Measurements from ENCODE around the gene MARCHF9.
"Not testable (repeated sequence)": the region's sequence is repeated elsewhere in the genome, so short reads cannot be mapped to it uniquely, and the experiment has no call there.

Gene MARCHF9

GRCh38 chr12:57719777-57720605, 34.9 kb upstream of the MARCHF9 start:
- Histone ChIP-seq H2BK15ac (ENCODE audit: low read depth, poor library complexity, severe bottlenecking) (no peak overlapping the region), H3K14ac (ENCODE audit: low read length in 2 of 2) (no peak overlapping the region), H2BK12ac (ENCODE audit: low read length in 2 of 2) (no peak overlapping the region), H4K91ac (ENCODE audit: low read length) (no peak overlapping the region), H3K27me3 (ENCODE audit: control insufficient read depth in 1 of 2, insufficient read depth in 1 of 2, low read length in 2 of 2) (peaks cover 10 to 13% of the 10 kb centered on the region in 2 experiments), H3K23ac (ENCODE audit: low read length in 2 of 2) (no peak overlapping the region), H3K4ac (ENCODE audit: low read depth in 1 of 2, low read length in 2 of 2) (no peak overlapping the region), H3K4me1 (ENCODE audit: control insufficient read depth, insufficient read depth, low read depth, low read length) (peaks cover 3% of the 10 kb centered on the region), H2BK5ac (ENCODE audit: low read depth, low read length, poor library complexity, severe bottlenecking) (no peak overlapping the region), H3K79me1 (replicated peaks; ENCODE audit: low read length, poor library complexity, severe bottlenecking) (no peaks in the 10 kb centered on the region), H3K4me3 (ENCODE audit: insufficient read depth in 1 of 2, low read depth in 1 of 2, low read length in 2 of 2) (no peak overlapping the region), H3K9me3 (ENCODE audit: control insufficient read depth, low read length) (no peaks in the 10 kb centered on the region), H3K4me2 (ENCODE audit: low read length, poor library complexity, severe bottlenecking) (no peak overlapping the region), H3K9ac (ENCODE audit: low read length) (no peak overlapping the region), H3K36me3 (ENCODE audit: control insufficient read depth in 1 of 2, insufficient read depth in 2 of 2, low read depth in 1 of 2, low read length in 2 of 2) (peaks cover 59 to 64% of the 10 kb centered on the region in 2 experiments), H3K27ac (ENCODE audit: low read length, poor library complexity, severe bottlenecking) (no peak overlapping the region), H2AFZ (ENCODE audit: low read depth, low read length) (no peak overlapping the region), H3K18ac (ENCODE audit: low read depth in 1 of 2, low read length in 2 of 2) (no peak overlapping the region), H2BK120ac (ENCODE audit: low read depth, low read length) (no peak overlapping the region), H2AK5ac (ENCODE audit: low read length, severe bottlenecking) (no peak overlapping the region), H4K8ac (ENCODE audit: low read length) (no peak overlapping the region)
- DNase-seq = no peak
- WGBS = 95% methylated on average over 20 of the region's 20 CpGs

DNA sequence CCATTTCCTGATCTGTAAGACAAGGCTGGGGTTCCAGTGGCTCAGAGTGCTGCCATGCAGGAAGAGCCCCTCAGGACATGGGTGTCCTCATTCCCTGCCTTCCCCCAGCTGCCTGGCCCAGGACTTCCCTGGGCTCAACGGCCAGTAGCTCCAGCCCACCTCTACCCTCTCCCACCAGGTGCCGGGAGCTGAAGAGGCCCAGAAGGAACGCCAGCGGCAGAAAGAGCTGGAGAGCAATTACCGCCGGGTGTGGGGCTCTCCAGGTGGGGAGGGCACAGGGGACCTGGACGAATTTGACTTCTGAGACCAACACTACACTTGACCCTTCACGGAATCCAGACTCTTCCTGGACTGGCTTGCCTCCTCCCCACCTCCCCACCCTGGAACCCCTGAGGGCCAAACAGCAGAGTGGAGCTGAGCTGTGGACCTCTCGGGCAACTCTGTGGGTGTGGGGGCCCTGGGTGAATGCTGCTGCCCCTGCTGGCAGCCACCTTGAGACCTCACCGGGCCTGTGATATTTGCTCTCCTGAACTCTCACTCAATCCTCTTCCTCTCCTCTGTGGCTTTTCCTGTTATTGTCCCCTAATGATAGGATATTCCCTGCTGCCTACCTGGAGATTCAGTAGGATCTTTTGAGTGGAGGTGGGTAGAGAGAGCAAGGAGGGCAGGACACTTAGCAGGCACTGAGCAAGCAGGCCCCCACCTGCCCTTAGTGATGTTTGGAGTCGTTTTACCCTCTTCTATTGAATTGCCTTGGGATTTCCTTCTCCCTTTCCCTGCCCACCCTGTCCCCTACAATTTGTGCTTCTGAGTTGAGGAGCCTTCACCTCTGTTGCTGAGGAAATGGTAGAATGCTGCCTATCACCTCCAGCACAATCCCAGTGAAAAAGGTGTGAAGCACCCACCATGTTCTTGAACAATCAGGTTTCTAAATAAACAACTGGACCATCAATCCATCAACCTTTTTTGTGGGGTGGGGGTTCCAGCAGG, 34.0 kb upstream of the MARCHF9 start:
- H3K4me1 ChIP-seq (ENCODE audit: control insufficient read depth, insufficient read depth, low read depth, low read length) = peaks cover 6% of the 10 kb centered on the region
- H3K9me3 ChIP-seq (ENCODE audit: control insufficient read depth, low read length) = no peaks in the 10 kb centered on the region
- H2BK15ac ChIP-seq (ENCODE audit: low read depth, poor library complexity, severe bottlenecking) = no peak overlapping the region
- H3K4me2 ChIP-seq (ENCODE audit: low read length, poor library complexity, severe bottlenecking) = no peak overlapping the region
- H2BK120ac ChIP-seq (ENCODE audit: low read depth, low read length) = no peak overlapping the region
- no peak overlapping the region for H3K23ac ChIP-seq (ENCODE audit: low read length in 2 of 2)
- WGBS = over 99% methylated on average over 10 of the region's 11 CpGs
- no peak overlapping the region for H3K27ac ChIP-seq (ENCODE audit: low read length, poor library complexity, severe bottlenecking)
- H2BK5ac ChIP-seq (ENCODE audit: low read depth, low read length, poor library complexity, severe bottlenecking) = no peak overlapping the region
- no peak for DNase-seq
- H3K18ac ChIP-seq (ENCODE audit: low read depth in 1 of 2, low read length in 2 of 2) = no peak overlapping the region
- H4K8ac ChIP-seq (ENCODE audit: low read length) = no peak overlapping the region
- peaks cover 54 to 58% of the 10 kb centered on the region in 2 experiments for H3K36me3 ChIP-seq (ENCODE audit: control insufficient read depth in 1 of 2, insufficient read depth in 2 of 2, low read depth in 1 of 2, low read length in 2 of 2)
- H3K9ac ChIP-seq (ENCODE audit: low read length) = no peak overlapping the region
- no peak overlapping the region for H2AK5ac ChIP-seq (ENCODE audit: low read length, severe bottlenecking)
- no peak overlapping the region for H3K4ac ChIP-seq (ENCODE audit: low read depth in 1 of 2, low read length in 2 of 2)
- no peak overlapping the region for H2BK12ac ChIP-seq (ENCODE audit: low read length in 2 of 2)
- H3K27me3 ChIP-seq (ENCODE audit: control insufficient read depth in 1 of 2, insufficient read depth in 1 of 2, low read length in 2 of 2) = peaks cover 11 to 19% of the 10 kb centered on the region in 2 experiments
- no peak overlapping the region for H3K14ac ChIP-seq (ENCODE audit: low read length in 2 of 2)
- no peaks in the 10 kb centered on the region for H3K79me1 ChIP-seq (replicated peaks; ENCODE audit: low read length, poor library complexity, severe bottlenecking)
- no peak overlapping the region for H3K4me3 ChIP-seq (ENCODE audit: insufficient read depth in 1 of 2, low read depth in 1 of 2, low read length in 2 of 2)
- no peak overlapping the region for H4K91ac ChIP-seq (ENCODE audit: low read length)
- no peak overlapping the region for H2AFZ ChIP-seq (ENCODE audit: low read depth, low read length)

DNA sequence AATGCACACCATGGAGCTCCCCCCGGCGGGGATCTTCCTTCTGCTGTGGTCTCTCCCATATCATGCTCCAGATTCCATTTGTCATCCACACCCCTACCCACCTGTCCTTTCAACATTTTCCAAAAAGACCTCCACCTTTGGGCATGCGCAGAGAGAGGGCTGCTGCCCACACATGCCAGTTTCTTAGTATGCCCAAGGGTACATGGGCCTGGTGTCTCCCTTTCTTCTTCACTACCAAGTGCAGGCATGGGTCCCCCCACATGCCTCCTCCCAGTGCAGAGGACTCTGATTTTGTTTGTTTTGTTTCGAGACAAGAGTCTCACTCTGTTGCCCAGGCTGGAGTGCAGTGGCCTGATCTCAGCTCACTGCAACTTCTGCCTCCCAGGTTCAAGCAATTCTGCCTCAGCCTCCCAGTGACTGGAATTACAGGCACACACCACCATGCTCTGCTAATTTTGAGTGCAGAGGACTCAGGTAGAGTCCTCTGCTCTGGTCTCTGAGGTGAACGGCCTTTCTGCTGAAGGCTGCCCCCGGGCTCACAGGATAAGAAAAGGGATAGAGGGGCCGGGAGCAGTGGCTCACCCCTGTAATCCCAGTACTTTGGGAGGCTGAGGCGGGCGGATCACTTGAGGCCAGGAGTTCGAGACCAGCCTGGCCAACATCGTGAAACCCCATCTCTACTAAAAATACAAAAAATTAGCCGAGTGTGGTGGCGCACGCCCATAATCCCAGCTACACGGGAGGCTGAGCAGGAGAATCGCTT, 32.9 kb upstream of the MARCHF9 start:
- 96% methylated on average over 16 of the region's 16 CpGs for WGBS
- not testable (repeated sequence) for H3K14ac ChIP-seq (ENCODE audit: low read length in 2 of 2); DNase-seq

More for the DNA sequence above, 32.9 kb upstream of the MARCHF9 start:
- not testable (repeated sequence) for H4K91ac ChIP-seq (ENCODE audit: low read length); H3K4ac ChIP-seq (ENCODE audit: low read depth in 1 of 2, low read length in 2 of 2); H2BK120ac ChIP-seq (ENCODE audit: low read depth, low read length); H3K79me1 ChIP-seq (replicated peaks; ENCODE audit: low read length, poor library complexity, severe bottlenecking); H2BK15ac ChIP-seq (ENCODE audit: low read depth, poor library complexity, severe bottlenecking); H2BK12ac ChIP-seq (ENCODE audit: low read length in 2 of 2); H4K8ac ChIP-seq (ENCODE audit: low read length); H3K9ac ChIP-seq (ENCODE audit: low read length); H2BK5ac ChIP-seq (ENCODE audit: low read depth, low read length, poor library complexity, severe bottlenecking); H2AFZ ChIP-seq (ENCODE audit: low read depth, low read length); H2AK5ac ChIP-seq (ENCODE audit: low read length, severe bottlenecking); H3K27ac ChIP-seq (ENCODE audit: low read length, poor library complexity, severe bottlenecking); H3K4me3 ChIP-seq (ENCODE audit: insufficient read depth in 1 of 2, low read depth in 1 of 2, low read length in 2 of 2); H3K18ac ChIP-seq (ENCODE audit: low read depth in 1 of 2, low read length in 2 of 2); H3K9me3 ChIP-seq (ENCODE audit: control insufficient read depth, low read length); H3K23ac ChIP-seq (ENCODE audit: low read length in 2 of 2); H3K4me2 ChIP-seq (ENCODE audit: low read length, poor library complexity, severe bottlenecking)
- peaks cover 47 to 49% of the 10 kb centered on the region in 2 experiments for H3K36me3 ChIP-seq (ENCODE audit: control insufficient read depth in 1 of 2, insufficient read depth in 2 of 2, low read depth in 1 of 2, low read length in 2 of 2)
- H3K4me1 ChIP-seq (ENCODE audit: control insufficient read depth, insufficient read depth, low read depth, low read length) = peaks cover 17% of the 10 kb centered on the region
- H3K27me3 ChIP-seq (ENCODE audit: control insufficient read depth in 1 of 2, insufficient read depth in 1 of 2, low read length in 2 of 2) = peaks cover 15 to 27% of the 10 kb centered on the region in 2 experiments

Data from mesenchymal stem cell (in vitro differentiated cells and primary cell).